ENCODE results near the gene URB1. TPM values are rescaled to one million over a fixed set of nuclear protein-coding genes. Genes with fewer than 3 reads are reported as not detected.
"Not testable (repeated sequence)": the region's sequence is repeated elsewhere in the genome, so short reads cannot be mapped to it uniquely, and the experiment has no call there.

Gene URB1
- total RNA-seq, 1 donor from 2014 or later = 14.3 TPM

DNA sequence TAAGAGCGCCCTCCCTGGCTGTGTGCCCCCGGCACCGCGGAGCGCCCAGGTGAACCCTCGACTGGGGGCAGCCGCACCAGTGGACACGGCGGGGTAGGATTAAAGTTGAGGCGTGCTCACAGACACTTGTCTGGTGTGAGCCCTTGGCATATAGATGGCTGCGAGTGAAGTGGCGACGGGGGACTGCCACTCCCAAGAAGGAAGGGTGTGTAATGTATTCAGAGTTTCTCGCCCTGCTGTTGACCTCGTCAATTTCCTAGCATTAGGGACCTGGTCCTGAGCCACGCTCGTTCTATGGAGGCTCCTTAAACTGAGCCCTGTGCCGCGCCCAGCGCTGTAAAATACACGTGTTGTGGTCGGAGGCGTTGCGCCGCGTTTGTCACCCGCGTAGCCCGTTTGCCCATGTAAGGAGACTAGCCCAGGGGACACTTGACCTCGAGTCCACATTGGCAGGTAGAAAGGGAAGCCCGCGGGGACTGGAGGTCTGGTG, 20.2 kb upstream of the URB1 start:
- no peak for DNase-seq (ENCODE audit: low spot score in 2 of 2)
- FAIRE-seq = no peak

DNA sequence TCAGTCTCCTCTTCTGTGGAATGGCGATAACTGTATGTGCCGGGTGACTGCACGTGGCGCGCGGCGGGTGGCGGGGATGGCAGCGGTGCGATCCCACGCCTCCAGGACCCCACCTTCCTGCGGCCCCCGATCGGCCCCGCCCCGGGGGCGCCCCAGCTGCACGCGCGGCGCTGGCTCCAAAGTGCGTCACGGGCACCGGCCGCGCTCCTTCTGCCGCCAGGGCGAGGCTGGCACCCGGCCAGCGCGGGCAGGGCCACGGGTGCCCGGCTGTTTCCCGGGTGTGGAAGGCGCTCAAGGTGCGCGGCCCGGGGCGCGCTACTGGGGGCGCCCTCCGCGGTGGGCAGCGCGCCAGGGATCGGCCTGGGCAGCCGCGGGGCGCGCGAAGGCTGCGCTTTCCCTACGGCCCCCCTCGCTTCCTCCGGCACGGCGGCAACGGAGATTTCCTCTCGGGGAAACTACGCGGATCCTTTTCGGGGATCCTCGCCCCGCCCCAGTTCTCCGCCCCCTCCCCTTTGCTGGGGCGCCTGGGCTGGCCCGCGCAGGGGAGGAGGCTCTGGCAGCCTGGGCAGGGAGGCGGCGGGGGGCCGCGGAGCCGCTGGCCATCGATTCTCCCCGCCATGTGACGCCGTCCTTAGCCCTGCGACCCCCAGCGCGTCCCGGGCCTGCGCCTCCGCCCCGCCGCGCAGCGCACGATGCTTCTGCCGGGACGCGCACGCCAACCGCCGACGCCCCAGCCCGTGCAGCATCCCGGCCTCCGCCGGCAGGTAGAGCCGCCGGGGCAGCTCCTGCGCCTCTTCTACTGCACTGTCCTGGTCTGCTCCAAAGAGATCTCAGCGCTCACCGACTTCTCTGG, 19.6 kb upstream of the URB1 start, which contains the start of gene EVA1C:
TSS of gene EVA1C (plus strand) at position 545 of the 853 bp plus-strand sequence. CDS start at position 693, 148 bp downstream.
- DNase-seq (ENCODE audit: low spot score in 2 of 2) = peak; percentile 72

DNA sequence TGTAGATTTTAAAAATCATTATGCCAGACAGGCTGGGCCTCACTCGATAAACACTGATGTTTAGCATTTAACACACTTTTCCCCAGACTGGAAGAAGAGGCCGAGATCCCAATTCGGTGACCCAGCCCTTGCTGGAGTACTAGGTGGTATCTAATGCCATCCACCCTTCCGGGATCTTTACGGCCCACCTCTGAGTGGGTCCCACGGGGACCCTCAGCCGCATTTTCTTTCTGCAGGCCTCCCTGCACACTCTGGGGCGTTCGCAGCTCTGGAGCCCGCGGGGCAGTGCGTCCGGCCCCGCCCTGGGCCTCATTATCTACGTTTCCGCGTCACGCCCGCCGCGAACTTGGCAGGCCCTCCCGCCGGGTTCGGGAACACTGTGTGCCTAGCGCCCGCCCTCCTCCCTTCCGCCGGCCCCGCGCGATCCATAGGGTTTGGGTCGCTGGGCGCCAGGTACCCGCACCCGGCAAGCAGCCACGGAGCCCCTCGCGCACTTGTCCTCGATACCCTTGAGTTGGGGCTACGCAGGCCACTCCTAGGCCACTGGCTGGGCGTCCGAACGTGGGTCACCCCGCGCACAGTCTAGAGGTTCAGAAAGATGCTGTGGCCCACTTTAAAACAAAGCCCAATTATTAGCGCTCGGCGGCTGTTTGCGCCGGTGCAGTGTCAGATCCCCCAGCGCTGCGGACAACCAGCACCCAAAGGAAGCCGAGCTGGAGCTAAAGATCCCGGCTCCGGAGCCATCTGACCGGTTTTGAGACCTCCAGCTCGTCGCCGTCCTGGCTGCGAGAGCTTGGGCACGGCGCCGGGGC, 18.7 kb upstream of the URB1 start:
- FAIRE-seq (no peak), DNase-seq (ENCODE audit: low spot score in 2 of 2) (peak; percentile 68 to 73)

More for the DNA sequence above, 19.6 kb upstream of the URB1 start, which contains the start of gene EVA1C:
- FAIRE-seq = no peak

DNA sequence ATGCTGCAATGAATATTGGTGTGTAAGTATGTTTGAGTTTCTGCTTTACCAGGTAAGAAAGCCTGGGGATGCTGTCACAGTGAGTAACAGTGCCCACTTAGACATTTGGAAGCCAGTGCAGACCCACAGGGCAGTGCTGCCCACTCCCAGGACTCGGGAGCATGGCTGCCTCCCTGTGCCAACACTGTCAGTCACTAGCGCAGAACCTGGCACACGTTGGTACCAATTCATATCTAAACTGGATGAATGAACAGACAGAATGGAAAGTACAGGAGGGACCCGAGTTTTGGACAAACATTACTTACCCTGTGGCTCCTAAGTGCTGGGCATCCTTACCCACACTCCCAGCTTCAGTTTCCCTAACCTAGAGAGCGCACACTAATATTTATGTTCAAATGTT, 18.1 kb upstream of the URB1 start:
- FAIRE-seq = no peak

DNA sequence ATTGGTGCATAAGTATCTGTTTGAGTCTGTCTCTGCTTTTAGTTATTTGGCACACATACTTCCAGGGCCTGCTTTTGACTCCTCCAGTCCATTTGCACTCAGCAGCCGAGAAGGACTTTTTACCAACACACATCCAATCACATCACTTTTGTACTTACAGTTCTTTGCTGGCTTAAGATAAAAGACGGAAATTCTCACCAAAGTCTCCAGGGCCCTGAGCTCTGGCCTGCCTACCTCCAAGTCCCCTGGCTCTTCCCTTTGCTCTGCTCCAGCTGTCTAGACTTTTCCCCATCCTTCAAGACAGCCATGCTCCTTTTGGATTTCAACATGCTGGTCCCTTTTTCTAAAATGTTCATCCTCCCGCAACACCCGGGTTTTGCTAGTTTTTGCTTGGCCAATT, 17.5 kb upstream of the URB1 start:
- no peak for FAIRE-seq
- DNase-seq (ENCODE audit: low spot score in 2 of 2) = no peak

More for the DNA sequence above, 18.1 kb upstream of the URB1 start:
- no peak for DNase-seq (ENCODE audit: low spot score in 2 of 2)

DNA sequence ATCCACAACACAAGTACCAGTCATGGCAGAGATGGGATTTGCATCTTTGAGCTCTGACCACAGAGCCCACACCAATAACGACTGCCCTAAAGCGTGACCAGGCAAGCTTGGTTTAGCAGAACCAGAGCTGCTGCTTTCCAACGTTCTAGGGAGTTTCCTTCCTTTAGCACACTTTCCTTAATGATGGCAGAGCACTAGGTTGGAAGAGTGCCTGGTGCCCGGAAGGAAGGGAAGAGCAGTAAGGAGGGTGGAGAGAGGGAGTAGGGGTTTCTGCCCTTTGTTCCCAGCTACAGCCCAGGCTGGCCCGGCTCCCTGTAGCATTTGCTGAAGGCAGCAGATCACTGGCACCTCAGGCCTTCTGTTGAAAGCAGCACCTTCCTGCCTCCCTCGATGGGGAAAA, 13.6 kb upstream of the URB1 start:
- FAIRE-seq (no peak), DNase-seq (ENCODE audit: low spot score in 2 of 2) (no peak)

DNA sequence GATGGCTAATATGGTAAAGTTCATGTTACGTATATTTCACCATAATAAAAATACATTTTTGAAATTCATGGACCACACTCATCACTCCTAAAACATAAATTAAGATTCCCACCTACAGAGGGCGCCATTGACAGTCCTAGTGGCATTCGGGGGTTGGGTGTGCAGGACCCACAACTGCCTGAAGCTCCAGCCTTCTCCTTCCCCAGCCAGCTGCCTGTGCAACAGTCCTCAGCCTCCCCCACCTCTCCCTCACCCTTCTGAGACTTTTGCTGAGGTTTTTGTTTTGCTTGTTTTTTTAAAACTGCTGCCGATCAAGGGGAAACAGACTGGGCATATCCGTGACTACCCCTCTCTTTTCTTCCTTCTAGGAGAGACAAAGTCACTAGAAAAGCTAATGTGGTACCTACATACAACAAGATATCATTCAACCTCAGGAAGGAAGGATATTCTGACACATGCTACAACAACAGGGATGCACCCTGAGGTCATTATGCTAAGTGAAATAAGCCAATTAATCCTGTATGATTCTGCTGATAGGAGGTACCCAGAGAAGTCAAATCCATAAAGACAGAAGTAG, 10.5 kb upstream of the URB1 start:
- FAIRE-seq (no peak), DNase-seq (ENCODE audit: low spot score in 2 of 2) (peak in 1 of 2 donors; percentile 65)

DNA sequence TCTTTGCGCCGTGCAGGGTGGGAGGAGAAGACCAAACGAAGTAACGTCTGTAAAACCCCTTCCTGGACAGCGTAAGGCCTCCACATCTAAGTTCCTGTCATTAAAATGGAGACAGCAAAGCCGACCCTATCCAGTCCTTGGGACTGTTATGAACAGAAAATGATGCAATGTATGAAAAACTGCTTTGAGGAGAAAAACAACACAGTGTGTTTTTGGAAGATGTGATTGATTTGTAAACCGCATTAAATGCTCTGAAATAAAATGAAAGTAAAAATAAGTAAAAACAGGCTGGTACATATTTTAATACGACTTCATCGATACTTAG, 827 bp upstream of the URB1 start:
- no peak for FAIRE-seq
- DNase-seq (ENCODE audit: low spot score in 2 of 2) = no peak

DNA sequence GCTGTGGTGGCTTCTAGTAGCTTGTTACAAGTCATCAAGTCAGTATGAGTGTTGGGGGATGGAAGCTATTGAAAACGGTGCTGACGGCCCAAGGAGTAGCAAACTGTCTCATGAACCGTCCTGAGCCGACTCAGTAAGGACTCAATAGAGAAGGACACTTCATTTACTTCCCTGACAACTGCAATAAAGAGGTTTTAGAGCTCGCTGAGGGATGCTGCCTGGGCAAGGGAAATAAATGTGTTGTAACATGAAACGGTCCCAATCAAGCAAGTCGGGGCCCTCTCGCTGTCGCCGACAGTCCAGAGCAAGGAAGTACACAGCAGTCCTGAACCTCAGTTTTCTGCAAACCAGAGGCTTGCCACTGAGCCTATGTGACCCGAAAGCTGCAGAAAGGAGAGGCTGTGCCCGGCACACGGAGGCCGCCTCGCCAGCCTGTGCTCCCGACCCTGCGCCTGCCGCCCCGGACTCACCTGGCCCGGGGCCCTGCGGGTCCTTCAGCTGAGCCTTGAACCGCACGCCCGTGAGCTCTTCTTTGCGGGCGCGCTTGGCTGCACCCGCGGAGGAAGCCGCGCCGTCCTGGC, 423 bp downstream of the URB1 start:
- no peak for DNase-seq (ENCODE audit: low spot score in 2 of 2)
- FAIRE-seq = no peak

DNA sequence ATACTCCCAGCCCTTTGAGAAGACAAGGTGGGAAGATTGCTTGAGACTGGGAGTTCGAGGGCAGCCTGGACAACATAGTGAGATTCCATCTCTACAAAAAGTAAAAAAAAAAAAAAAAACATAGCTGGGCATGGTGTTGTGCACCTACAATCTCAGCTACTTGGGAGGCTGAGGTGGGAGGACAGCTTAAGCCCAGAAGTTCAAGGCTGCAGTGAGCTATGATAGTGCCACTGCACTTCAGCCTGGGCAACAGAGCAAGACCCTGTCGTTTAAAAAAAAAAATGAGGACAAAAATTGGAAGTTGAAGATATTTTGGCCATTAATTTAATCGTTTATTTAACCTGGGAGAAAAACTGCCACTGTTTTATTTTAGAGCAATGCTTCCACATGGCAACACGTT, 1.1 kb downstream of the URB1 start:
- no peak for DNase-seq (ENCODE audit: low spot score in 2 of 2)
- FAIRE-seq = no peak

DNA sequence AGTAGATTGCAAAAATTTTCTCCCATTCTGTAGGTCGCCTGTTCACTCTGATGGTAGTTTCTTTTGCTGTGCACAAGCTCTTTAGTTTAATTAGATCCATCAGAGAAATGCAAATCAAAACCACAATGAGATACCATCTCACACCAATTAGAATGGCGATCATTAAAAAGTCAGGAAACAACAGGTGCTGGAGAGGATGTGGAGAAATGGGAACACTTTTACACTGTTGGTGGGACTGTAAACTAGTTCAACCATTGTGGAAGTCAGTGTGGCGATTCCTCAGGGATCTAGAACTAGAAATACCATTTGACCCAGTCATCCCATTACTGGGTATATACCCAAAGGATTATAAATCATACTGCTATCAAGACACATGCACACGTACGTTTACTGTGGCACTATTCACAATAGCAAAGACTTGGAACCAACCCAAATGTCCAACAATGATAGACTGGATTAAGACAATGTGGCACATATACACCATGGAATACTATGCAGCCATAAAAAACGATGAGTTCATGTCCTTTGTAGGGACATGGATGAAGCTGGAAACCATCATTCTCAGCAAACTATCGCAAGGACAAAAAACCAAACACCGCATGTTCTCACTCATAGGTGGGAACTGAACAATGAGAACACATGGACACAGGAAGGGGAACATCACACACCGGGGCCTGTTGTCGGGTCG, 2.1 kb downstream of the URB1 start:
- not testable (repeated sequence) for DNase-seq (ENCODE audit: low spot score in 2 of 2); FAIRE-seq

DNA sequence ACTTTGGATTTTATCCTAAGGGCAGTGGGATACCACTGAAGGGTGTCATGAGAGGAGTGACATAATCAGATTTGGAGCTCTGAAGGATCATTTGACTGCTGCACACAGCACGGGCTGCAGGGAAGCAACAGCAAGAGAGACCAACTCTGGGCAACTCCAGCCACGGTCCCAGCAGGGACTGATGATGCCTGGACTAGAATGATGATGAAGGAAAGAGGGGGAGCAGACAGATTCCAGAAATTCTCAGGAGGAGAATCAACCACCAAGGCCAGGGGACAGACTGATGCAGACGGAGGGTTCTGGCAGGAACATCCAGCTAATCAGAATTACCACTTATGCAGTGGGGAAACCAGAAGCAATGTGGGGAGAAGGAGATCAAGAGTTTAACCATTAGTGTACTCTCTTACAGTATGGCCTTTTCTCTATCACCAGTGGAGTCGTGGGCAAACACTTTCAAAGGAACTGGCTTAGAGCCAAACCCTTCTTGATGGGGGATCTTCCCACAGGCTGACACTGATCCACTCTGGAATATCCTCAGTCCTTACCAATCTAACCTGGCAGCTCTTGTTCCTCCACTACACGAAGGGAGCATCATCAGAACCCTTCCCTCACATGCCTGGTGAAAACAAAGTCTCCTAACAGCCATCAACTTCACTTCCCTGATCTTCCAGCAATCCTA, 3.3 kb downstream of the URB1 start:
- FAIRE-seq (no peak), DNase-seq (ENCODE audit: low spot score in 2 of 2) (no peak)

DNA sequence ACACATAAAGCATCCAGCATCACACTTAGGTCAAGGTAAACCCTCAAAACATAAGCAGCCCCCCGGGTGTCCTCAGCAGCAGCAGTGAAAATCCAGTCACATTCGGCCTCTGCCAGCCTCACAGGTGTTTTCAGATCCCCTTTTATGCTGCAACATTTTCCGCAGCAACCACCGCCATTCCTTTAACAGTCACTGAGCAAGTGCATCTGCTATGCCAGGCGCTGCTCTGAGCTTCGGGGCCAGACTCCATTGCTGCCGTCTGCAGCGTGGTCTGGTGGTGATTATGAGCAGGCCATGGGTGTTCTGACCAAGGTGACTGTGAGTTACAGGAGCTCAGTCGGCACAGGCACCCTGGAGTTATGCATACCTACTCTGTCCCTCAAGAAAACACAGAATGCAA, 4.5 kb downstream of the URB1 start:
- no peak for FAIRE-seq
- DNase-seq (ENCODE audit: low spot score in 2 of 2) = no peak

DNA sequence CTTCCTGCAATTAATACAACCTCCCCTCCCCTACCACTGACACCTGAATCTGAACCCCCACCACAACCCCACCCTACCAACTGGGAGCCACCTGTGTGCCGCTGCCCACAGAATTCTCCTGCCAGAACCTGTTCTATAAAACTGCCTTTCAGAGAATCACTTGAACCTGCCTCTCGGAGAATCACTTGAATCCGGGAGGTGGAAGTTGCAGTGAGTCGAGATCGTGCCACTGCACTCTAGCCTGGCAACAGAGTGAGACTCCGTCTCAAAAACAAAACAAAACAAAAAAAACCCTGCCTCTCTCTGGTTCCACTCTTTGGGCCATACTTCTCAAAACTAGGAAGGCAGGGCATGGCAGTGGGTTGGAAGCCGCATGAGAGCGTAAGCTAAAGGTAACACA, 5.7 kb downstream of the URB1 start:
- FAIRE-seq (no peak), DNase-seq (ENCODE audit: low spot score in 2 of 2) (no peak)

DNA sequence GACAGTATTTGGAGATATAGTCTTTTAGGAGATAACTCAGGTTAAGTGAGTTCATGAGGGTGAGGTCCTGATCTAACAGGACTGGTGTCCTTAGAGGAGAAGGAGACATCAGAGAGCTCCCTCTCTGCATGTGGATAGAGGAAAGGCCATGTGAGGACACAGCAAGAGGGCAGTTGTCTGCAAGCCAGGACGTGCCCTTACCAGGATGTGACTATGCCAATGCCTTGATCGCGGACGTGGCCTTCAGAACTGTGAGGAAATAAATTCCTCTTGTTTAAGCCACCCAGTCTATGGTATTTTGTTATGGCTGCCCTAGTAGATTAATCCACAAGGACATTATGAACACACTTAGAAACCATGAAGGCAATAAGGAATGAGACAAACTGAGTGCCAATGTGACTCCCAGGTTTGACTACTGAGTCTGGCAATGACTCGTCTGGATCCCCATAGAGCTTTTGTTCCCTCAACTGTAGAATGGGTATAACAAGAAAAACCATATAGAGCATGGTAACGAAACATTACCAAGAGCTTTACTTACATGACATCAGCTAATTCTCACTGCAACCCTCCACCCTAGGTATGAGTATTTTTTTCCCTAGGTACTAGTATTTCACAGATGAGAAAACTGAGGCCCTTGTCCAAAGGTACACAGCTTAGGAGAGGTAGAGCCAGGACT, 6.5 kb downstream of the URB1 start:
- DNase-seq (ENCODE audit: low spot score in 2 of 2) = no peak
- no peak for FAIRE-seq

DNA sequence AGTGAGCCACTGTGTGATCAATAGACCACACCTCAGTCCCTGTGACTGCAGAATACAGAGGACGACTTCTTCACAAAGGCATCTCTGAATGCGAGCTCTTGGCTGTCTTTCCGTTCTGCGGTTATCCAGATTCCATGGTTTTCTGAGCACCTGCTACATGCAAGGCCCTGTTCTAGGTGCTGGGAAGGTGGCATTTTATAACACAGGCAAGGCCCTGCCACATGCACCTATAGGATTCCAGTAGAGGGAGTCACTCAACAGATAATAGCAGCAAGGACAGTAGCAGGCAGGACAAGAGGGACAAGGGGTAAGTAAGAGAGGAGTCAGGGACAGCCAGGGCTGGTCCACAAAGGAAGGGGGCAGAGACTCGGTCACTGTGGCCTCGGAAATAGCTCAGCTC, 9.0 kb downstream of the URB1 start:
- FAIRE-seq (no peak), DNase-seq (ENCODE audit: low spot score in 2 of 2) (no peak)

DNA sequence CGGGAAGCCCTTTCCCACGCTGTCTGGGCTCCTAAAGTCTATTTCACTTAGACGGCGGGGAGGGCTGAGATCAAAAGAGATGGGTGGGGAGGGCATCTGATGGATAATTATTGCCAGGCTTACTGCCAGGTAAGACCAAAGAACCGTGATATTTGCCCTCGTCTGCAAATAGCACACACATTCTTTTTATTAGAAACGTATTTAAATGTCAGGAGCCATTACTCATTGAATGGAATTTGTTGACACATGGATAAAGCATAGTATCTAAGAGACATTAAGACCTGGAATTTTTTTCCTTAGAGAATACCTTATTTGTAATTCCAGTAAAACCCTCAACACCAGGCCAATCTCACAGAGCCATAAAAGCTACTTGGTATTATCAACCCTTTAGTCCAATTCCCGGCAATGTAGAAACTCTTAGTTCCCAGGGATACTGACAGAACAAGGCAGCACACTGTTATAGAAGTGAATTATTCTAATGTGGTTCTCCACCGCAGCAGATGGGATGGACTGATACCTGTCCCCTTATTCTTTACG, 10.6 kb downstream of the URB1 start:
- no peak for DNase-seq (ENCODE audit: low spot score in 2 of 2)

DNA sequence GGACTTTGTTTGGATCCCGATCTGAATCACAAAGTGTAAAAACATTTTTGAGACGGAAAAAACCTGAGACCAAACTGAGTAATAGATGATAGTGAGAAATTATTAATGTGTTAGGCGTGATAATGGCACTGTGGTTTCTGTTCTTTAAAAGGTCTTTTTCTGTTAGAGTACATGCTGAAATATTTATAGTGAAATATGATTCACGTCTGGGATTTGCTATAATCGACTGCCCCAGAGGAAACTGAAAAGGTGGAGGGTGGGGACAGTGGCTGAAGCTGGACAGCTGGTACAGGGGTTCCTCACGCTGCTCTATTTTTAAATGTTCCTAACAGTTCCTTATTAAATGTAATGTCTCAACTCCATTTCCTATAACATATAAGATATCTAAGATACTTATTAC, 11.2 kb downstream of the URB1 start:
- FAIRE-seq (no peak), DNase-seq (ENCODE audit: low spot score in 2 of 2) (no peak)

More for the DNA sequence above, 10.6 kb downstream of the URB1 start:
- FAIRE-seq = no peak

DNA sequence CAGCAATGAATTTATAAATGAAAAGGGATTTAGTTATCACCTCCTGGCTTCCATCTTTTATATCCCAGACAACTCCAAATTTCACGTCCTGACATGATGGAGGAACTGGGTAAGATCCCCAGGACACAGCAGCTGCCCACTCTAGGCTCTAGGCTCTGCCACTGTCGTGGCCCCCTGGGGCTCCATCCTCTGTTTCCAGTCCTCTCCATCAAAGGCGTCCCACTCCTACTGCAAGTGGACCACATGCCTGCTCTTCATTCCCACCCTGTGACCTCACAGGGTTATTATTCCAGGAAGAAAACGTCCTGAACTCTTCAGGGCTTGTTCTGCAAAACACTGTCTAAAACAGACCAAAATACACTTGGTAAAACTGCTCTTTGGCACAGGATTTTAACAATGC, 11.9 kb downstream of the URB1 start:
- FAIRE-seq (no peak), DNase-seq (ENCODE audit: low spot score in 2 of 2) (no peak)
